T-helper 1 cell treated with Interleukin-12 subunit alpha and Interleukin-12 subunit beta and Interleukin-4 antibody, amounts not matched to agents 30 μg/mL and 1 μg/mL, for 36 hours (primary cell): Measurements from ENCODE around the gene ZXDC.

Experiments
- H3K27ac Mint-ChIP-seq: one replicate; pipeline ENCODE4 v1.8.0; 2021; ENCODE audit warnings: mild to moderate bottlenecking, mixed read lengths
- H3K27me3 Mint-ChIP-seq: one replicate; pipeline ENCODE4 v1.8.0; 2021; ENCODE audit warnings: low read depth, mixed read lengths
- H3K36me3 Mint-ChIP-seq: one replicate; pipeline ENCODE4 v1.8.0; 2021; ENCODE audit warnings: low read depth, mixed read lengths
- H3K4me1 Mint-ChIP-seq: one replicate; pipeline ENCODE4 v1.8.0; 2021; ENCODE audit warnings: low read depth, mixed read lengths
- H3K4me3 Mint-ChIP-seq: one replicate; pipeline ENCODE4 v1.8.0; 2021; ENCODE audit warnings: mild to moderate bottlenecking, moderate library complexity, mixed read lengths
- H3K9me3 Mint-ChIP-seq: one replicate; pipeline ENCODE4 v1.8.0; 2021; ENCODE audit warnings: mixed read lengths

Gene ZXDC

GRCh38 chr3:126412841-126413692 is 62.6 kb downstream of the ZXDC start:
- H3K4me3 Mint-ChIP-seq, result no peak overlapping the region
- H3K4me1 Mint-ChIP-seq, result no peaks in the 10 kb centered on the region
- peaks cover 14% of the 10 kb centered on the region for H3K27me3 Mint-ChIP-seq
- no peaks in the 10 kb centered on the region for H3K36me3 Mint-ChIP-seq
- no peak overlapping the region for H3K27ac Mint-ChIP-seq
- no peaks in the 10 kb centered on the region for H3K9me3 Mint-ChIP-seq

GRCh38 chr3:126408099-126408498 is 67.6 kb downstream of the ZXDC start:
- no peak overlapping the region for H3K27ac Mint-ChIP-seq
- no peaks in the 10 kb centered on the region for H3K36me3 Mint-ChIP-seq
- no peak overlapping the region for H3K4me3 Mint-ChIP-seq
- H3K9me3 Mint-ChIP-seq, result no peaks in the 10 kb centered on the region
- H3K4me1 Mint-ChIP-seq, result no peaks in the 10 kb centered on the region
- peaks cover 14% of the 10 kb centered on the region for H3K27me3 Mint-ChIP-seq

GRCh38 chr3:126407412-126408044 is 68.2 kb downstream of the ZXDC start:
- Mint-ChIP-seq H3K27me3 (peaks cover 12% of the 10 kb centered on the region), H3K4me3 (no peak overlapping the region), H3K27ac (no peak overlapping the region), H3K9me3 (no peaks in the 10 kb centered on the region), H3K4me1 (no peaks in the 10 kb centered on the region), H3K36me3 (no peaks in the 10 kb centered on the region)

- Mint-ChIP-seq H3K27me3 (peaks cover 3% of the 10 kb centered on the region), H3K36me3 (no peaks in the 10 kb centered on the region), H3K9me3 (no peaks in the 10 kb centered on the region), H3K27ac (no peak overlapping the region), H3K4me1 (no peaks in the 10 kb centered on the region), H3K4me3 (no peak overlapping the region)
Observed at GRCh38 chr3:126406389-126407296, 69.0 kb downstream of the ZXDC start.

- no peak overlapping the region for H3K4me3 Mint-ChIP-seq
- H3K27me3 Mint-ChIP-seq, result no peaks in the 10 kb centered on the region
- no peak overlapping the region for H3K27ac Mint-ChIP-seq
- no peaks in the 10 kb centered on the region for H3K9me3 Mint-ChIP-seq
- no peaks in the 10 kb centered on the region for H3K4me1 Mint-ChIP-seq
- no peaks in the 10 kb centered on the region for H3K36me3 Mint-ChIP-seq
Observed at GRCh38 chr3:126402666-126403302, 72.9 kb downstream of the ZXDC start.

GRCh38 chr3:126402178-126402577 is 73.5 kb downstream of the ZXDC start:
- Mint-ChIP-seq H3K4me1 (no peaks in the 10 kb centered on the region), H3K27me3 (no peaks in the 10 kb centered on the region), H3K4me3 (no peak overlapping the region), H3K36me3 (no peaks in the 10 kb centered on the region), H3K27ac (no peak overlapping the region), H3K9me3 (no peaks in the 10 kb centered on the region)

- no peaks in the 10 kb centered on the region for H3K4me1 Mint-ChIP-seq
- no peaks in the 10 kb centered on the region for H3K36me3 Mint-ChIP-seq
- H3K27me3 Mint-ChIP-seq, result no peaks in the 10 kb centered on the region
- H3K9me3 Mint-ChIP-seq, result no peaks in the 10 kb centered on the region
- H3K27ac Mint-ChIP-seq, result no peak overlapping the region
- no peak overlapping the region for H3K4me3 Mint-ChIP-seq
Observed at GRCh38 chr3:126401611-126402160, 74.0 kb downstream of the ZXDC start.

GRCh38 chr3:126399756-126400155 is 75.9 kb downstream of the ZXDC start:
- Mint-ChIP-seq H3K4me3 (no peak overlapping the region), H3K4me1 (no peaks in the 10 kb centered on the region), H3K27me3 (peaks cover 9% of the 10 kb centered on the region), H3K27ac (no peak overlapping the region), H3K9me3 (no peaks in the 10 kb centered on the region), H3K36me3 (no peaks in the 10 kb centered on the region)

GRCh38 chr3:126399351-126399735 is 76.3 kb downstream of the ZXDC start:
- H3K4me1 Mint-ChIP-seq, result no peaks in the 10 kb centered on the region
- H3K27ac Mint-ChIP-seq, result no peak overlapping the region
- no peaks in the 10 kb centered on the region for H3K9me3 Mint-ChIP-seq
- no peaks in the 10 kb centered on the region for H3K36me3 Mint-ChIP-seq
- no peak overlapping the region for H3K4me3 Mint-ChIP-seq
- peaks cover 11% of the 10 kb centered on the region for H3K27me3 Mint-ChIP-seq

- Mint-ChIP-seq H3K27me3 (peaks cover 16% of the 10 kb centered on the region), H3K4me3 (no peak overlapping the region), H3K27ac (no peak overlapping the region), H3K4me1 (no peaks in the 10 kb centered on the region), H3K9me3 (no peaks in the 10 kb centered on the region), H3K36me3 (no peaks in the 10 kb centered on the region)
Observed at GRCh38 chr3:126398423-126399350, 77.0 kb downstream of the ZXDC start.

- Mint-ChIP-seq H3K27me3 (peaks cover 25% of the 10 kb centered on the region), H3K4me3 (no peak overlapping the region), H3K27ac (no peak overlapping the region), H3K36me3 (no peaks in the 10 kb centered on the region), H3K9me3 (no peaks in the 10 kb centered on the region), H3K4me1 (no peaks in the 10 kb centered on the region)
Observed at GRCh38 chr3:126397610-126398422, 77.9 kb downstream of the ZXDC start.

GRCh38 chr3:126396536-126396935 is 79.2 kb downstream of the ZXDC start:
- no peaks in the 10 kb centered on the region for H3K9me3 Mint-ChIP-seq
- H3K36me3 Mint-ChIP-seq, result no peaks in the 10 kb centered on the region
- H3K27ac Mint-ChIP-seq, result no peak overlapping the region
- peaks cover 37% of the 10 kb centered on the region for H3K27me3 Mint-ChIP-seq
- no peak overlapping the region for H3K4me3 Mint-ChIP-seq
- H3K4me1 Mint-ChIP-seq, result no peaks in the 10 kb centered on the region
